ENCODE data around the gene SMAD3. TPM values are rescaled to one million over a fixed set of nuclear protein-coding genes. Genes with fewer than 3 reads are reported as not detected.

The SMAD3 gene
- total and polyA plus RNA-seq, 2 of the 4 experiments (the other 2 are of a cell fraction): 71.0 to 177 TPM

DNA sequence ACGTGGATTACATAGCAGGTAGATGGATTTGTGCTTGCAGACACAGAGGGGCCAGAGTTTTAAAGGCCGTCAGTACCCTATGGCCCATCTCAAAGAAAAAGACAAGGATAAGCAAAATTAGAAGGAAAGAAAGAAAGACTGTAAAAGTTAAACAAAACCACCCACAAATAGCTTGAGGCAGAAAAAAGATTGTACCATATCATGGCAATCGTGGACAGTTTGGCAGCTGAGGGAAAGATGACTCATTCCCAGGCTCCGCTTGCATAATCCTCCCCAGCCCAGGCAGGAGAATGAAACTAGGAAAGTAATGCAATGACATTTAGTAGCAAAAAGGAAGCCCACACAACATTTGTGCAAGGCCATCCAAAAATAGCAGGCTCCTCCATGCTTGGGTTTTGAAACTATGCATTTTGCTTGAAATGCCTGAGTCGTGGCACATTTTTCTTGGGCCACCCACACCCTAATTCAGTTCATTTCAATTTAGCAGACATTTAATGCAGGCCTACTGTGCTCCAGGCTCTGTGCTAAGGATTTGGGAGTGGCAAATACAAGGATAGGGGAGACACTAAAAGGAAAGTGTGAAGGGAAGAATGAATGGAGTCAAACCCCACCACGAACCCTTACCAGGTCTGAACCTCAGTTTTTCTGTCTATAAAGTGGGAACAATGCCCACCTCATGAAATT, 40.9 kb upstream of the SMAD3 start:
- peak; percentile 100 for TF ChIP-seq CEBPB (IDR thresholded peaks at IDR 0.05; ENCODE audit: low read depth, low read length)
- TF ChIP-seq BHLHE40 (IDR thresholded peaks at IDR 0.05; ENCODE audit: low read depth, low read length): peak; percentile 66
- no peak for TF ChIP-seq POLR2A (IDR thresholded peaks at IDR 0.05; ENCODE audit: low read depth, low read length)
- TF ChIP-seq FOS (IDR thresholded peaks at IDR 0.05; ENCODE audit: low read depth, low read length): peak; percentile 96
- Histone ChIP-seq H4K8ac (ENCODE audit: low read depth in 2 of 2, low read length in 2 of 2) (peak overlapping the region; percentile 56 to 88), H2BK15ac (ENCODE audit: low read depth, low read length) (peak overlapping the region; percentile 99), H3K36me3 (ENCODE audit: control insufficient read depth, insufficient read depth, low read length) (no peaks in the 10 kb centered on the region), H3K9ac (ENCODE audit: low read depth, low read length) (no peak overlapping the region), H4K5ac (ENCODE audit: low read depth, low read length) (peak overlapping the region; percentile 68), H2BK20ac (ENCODE audit: low read depth, low read length) (peak overlapping the region; percentile 99), H3K9me1 (ENCODE audit: insufficient read depth, low read length) (peaks cover 19% of the 10 kb centered on the region), H4K20me1 (ENCODE audit: insufficient read depth, low read length) (no peaks in the 10 kb centered on the region; the same call in 1 of the 2 replicates), H3K4ac (ENCODE audit: low read depth, low read length) (peak overlapping the region; percentile 98), H3K23ac (ENCODE audit: low read depth, low read length) (peak overlapping the region; percentile 94), H2BK120ac (ENCODE audit: low read depth, low read length) (peak overlapping the region; percentile 98), H3K4me2 (ENCODE audit: low read depth, low read length) (peak overlapping the region; percentile 52), H3K9me3 (ENCODE audit: control insufficient read depth, insufficient read depth, low read length) (no peaks in the 10 kb centered on the region), H3K79me1 (ENCODE audit: low read depth in 1 of 2, low read length in 2 of 2) (peaks cover 0 to 20% of the 10 kb centered on the region in 2 experiments; a peak in 2 of 4 replicates), H3K27ac (ENCODE audit: insufficient read depth, low read length) (peak overlapping the region; percentile 53), H4K91ac (ENCODE audit: insufficient read depth, low read depth, low read length) (peak overlapping the region; percentile 97), H3K56ac (ENCODE audit: extremely low read depth, insufficient read depth, low read length) (peak overlapping the region; percentile 65), H2AFZ (replicated peaks; ENCODE audit: low read length, poor library complexity) (peak overlapping the region; percentile 69), H2BK5ac (ENCODE audit: low read depth, low read length, poor library complexity, severe bottlenecking) (peak overlapping the region; percentile 81), H3K4me3 (ENCODE audit: insufficient read depth, low read depth, low read length) (no peak overlapping the region), H3K4me1 (ENCODE audit: control insufficient read depth, insufficient read depth, low read length) (peaks cover 24% of the 10 kb centered on the region), H3K27me3 (ENCODE audit: control insufficient read depth, insufficient read depth, low read length) (no peaks in the 10 kb centered on the region), H3K18ac (ENCODE audit: low read depth, low read length) (peak overlapping the region; percentile 93), H2AK9ac (replicated peaks; ENCODE audit: low read depth, low read length, poor library complexity) (peak overlapping the region; percentile 86), H2AK5ac (ENCODE audit: low read depth, low read length) (peak overlapping the region; percentile 99), H3K14ac (replicated peaks; ENCODE audit: low read depth, low read length) (peak overlapping the region; percentile 95)
- POLR2A ChIA-PET (ENCODE audit: unreplicated experiment): interaction anchor here (0.6 kb wide), 1 partner anchor 41 kb away, joined by 3 read pairs; the partner anchor contains the start of gene SMAD3
- intact Hi-C loops (cut with micrococcal nuclease) (loop anchor here (1.0 kb wide), 1 partner anchor 41 kb away; the partner anchor contains the start of gene SMAD3), dilution Hi-C loops (cut with HindIII; ENCODE audit: low sequenced_read_pairs, unreplicated experiment) (no loop called here), in situ Hi-C loops (cut with MboI; ENCODE audit: low sequenced_read_pairs) (no loop called here)
- no TSS peak for BruUV-seq (replicated peaks)
- DNase-seq (peak; percentile 97), ATAC-seq (ENCODE audit: low read depth) (peak; percentile 79)
- WGBS, 2 experiments (ENCODE audit: extremely low coverage in 2 of 2, insufficient read length in 1 of 2): no CpG with 5 or more reads among the region's 6 CpGs
- CTCF ChIA-PET: interaction anchor here (1.5 kb wide), 1 partner anchor 77 kb away, joined by 3 read pairs; no protein-coding TSS in a partner anchor
